ENCODE data around the gene GJB4.
A peak's percentile ranks its signal among the peaks of the same experiment; 100 is the strongest.

The GJB4 gene

DNA sequence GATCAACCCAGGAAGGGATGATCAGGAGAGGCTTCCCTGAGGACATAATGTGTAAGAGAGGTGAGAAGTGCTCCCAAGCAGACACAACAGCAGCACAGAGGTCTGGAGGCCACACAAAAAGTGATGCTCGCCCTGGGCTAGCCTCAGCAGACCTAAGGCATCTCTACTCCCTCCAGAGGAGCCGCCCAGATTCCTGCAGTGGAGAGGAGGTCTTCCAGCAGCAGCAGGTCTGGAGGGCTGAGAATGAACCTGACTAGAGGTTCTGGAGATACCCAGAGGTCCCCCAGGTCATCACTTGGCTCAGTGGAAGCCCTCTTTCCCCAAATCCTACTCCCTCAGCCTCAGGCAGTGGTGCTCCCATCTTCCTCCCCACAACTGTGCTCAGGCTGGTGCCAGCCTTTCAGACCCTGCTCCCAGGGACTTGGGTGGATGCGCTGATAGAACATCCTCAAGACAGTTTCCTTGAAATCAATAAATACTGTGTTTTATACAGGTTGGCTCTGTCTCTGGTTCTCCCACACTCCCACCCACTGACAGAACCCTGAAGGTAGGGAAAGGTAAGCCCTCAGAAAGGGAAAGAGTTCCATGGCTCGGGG lies 26.4 kb downstream of the GJB4 start:
- in situ Hi-C loops (cut with MboI; ENCODE audit: low pct_unique_long_range_greater_than_20kb, low sequenced_read_pairs, unreplicated experiment), result no loop called here
- TF ChIP-seq, protein P1, sequence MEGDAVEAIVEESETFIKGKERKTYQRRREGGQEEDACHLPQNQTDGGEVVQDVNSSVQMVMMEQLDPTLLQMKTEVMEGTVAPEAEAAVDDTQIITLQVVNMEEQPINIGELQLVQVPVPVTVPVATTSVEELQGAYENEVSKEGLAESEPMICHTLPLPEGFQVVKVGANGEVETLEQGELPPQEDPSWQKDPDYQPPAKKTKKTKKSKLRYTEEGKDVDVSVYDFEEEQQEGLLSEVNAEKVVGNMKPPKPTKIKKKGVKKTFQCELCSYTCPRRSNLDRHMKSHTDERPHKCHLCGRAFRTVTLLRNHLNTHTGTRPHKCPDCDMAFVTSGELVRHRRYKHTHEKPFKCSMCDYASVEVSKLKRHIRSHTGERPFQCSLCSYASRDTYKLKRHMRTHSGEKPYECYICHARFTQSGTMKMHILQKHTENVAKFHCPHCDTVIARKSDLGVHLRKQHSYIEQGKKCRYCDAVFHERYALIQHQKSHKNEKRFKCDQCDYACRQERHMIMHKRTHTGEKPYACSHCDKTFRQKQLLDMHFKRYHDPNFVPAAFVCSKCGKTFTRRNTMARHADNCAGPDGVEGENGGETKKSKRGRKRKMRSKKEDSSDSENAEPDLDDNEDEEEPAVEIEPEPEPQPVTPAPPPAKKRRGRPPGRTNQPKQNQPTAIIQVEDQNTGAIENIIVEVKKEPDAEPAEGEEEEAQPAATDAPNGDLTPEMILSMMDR (IDR thresholded peaks at IDR 0.05; ENCODE audit: extremely low read depth, insufficient read depth, missing control alignments), result no peak

DNA sequence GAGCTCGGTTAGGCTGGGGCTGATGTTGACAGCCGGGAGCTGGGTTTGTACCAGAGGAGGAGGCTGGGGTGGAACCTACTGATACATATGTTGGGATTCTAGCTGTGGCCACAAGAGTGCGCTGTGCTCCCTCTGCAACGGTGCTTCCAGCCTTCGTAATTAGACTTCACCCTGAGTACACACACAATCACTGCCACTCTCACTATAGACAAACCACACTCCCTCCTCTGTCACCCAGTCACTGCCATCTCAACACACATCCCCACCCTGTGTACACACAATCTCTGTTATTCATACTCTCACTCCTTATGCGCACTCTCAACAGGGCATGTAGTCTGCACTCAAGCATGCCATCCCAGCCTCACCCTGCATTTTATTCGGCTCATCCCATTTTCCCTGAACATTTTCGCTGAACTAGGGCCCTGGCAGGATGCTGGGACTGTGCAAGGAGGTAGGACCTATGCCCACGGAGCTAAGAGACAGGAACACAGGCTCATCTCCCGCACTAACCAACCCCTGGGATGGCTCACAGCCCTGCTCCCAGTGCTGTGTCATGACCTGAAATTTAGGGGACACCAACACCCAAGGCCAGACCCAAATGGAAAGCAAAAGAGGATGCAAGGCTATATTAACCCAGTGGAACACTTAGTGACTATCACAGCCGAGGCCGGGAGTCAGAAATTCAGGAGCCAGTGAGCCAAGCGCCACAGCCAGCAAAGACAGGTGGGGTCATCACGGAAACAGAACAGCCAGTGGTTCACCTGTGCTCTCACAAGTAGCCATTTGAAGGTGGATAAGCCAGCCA lies 27.2 kb downstream of the GJB4 start:
- in situ Hi-C loops (cut with MboI; ENCODE audit: low pct_unique_long_range_greater_than_20kb, low sequenced_read_pairs, unreplicated experiment), result no loop called here
- DNase-seq (ENCODE audit: low spot score), result peak; percentile 85
- TF ChIP-seq, protein P1 (IDR thresholded peaks at IDR 0.05; ENCODE audit: extremely low read depth, insufficient read depth, missing control alignments), result peak; percentile 90

More for the DNA sequence above, 26.4 kb downstream of the GJB4 start:
- no peak for DNase-seq (ENCODE audit: low spot score)

DNA sequence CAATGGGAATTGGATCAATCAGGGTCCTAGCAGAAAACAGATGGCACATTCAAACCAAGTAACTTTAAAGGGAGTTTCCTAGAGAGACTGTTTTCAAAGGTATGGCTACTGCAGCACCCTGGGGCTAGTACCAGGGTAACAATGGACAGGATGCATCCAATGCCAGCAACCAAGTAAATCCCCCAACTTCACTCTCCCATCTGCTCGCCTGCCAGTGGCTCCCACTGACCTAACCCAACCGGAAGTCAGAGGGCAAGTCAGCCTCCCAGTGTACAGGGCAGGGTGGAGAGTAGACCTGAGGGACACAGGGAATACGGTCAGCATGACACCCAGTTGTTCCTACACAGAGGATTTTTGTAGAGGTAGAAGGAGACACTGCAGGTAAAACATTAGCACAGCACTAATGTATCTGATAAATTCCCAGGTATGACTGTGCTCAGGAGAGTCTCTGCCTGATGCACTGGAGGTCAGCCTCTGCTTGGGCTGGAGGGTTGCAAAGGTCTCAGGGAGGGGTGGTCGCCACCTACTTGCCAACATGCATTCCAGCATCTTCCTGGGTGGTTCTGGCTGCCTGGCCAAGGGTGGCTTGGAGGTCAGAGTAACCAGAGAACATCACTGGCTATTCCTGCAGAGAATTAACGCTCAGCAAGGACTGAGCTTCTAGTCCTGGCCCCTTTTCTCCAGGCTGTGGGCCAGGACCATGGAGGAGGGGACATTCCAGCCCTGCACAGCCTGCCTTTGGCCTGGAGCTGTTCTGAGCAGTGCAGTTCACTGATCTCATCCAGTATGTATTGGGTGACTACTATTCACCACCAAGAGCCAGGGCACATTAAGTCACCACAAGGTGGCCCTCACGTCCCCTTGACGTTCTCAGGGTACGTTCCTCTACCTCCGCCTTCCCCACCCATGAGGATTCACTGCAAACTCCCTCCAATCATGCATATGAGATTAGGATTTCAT lies 28.2 kb downstream of the GJB4 start:
- no peak for DNase-seq (ENCODE audit: low spot score)
- in situ Hi-C loops (cut with MboI; ENCODE audit: low pct_unique_long_range_greater_than_20kb, low sequenced_read_pairs, unreplicated experiment), result no loop called here

DNA sequence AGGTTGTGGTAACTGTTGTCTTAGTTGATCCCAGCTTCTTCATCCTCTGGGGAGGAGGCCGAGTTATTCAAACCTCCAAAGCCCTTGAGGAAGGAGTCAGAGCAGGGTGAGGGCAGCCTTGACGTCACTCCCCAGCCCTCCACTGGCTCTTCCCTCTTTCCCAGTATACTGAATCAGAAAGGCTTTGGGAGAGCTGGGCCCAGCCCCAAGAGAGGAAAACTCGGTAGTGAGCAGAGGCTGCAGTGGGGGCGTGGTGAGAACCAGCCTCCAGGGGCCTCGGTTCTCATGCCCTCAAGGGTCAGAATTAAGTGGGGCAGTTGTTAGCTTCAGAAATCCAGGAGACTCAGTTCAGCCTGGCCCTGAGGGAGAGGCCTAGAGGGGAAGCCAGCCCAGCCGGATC lies 31.4 kb downstream of the GJB4 start:
- DNase-seq (ENCODE audit: low spot score), result no peak
- in situ Hi-C loops (cut with MboI; ENCODE audit: low pct_unique_long_range_greater_than_20kb, low sequenced_read_pairs, unreplicated experiment), result no loop called here
- TF ChIP-seq, protein P1 (IDR thresholded peaks at IDR 0.05; ENCODE audit: extremely low read depth, insufficient read depth, missing control alignments), result no peak

More for the DNA sequence above, 28.2 kb downstream of the GJB4 start:
- TF ChIP-seq, protein P1 (IDR thresholded peaks at IDR 0.05; ENCODE audit: extremely low read depth, insufficient read depth, missing control alignments), result peak; percentile 39

DNA sequence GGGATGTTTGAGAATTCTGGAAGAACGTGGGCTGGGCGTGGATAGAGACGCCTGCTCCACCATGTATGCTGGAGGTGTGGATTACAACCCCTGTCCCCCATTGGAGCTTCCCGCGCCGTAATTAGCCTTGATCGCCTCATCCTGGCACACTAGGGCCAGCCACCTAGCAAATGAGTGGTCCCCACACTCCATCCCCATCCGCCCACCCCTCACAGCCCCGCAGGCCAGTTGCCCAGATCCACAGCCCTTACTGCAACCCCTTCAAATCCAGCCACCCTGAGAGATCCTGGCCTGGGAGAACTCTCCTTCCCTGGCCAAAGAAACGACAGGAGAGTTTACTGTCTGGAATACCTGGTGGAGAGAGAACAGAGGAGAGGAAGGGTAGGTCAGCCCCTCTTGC lies 32.9 kb downstream of the GJB4 start:
- in situ Hi-C loops (cut with MboI; ENCODE audit: low pct_unique_long_range_greater_than_20kb, low sequenced_read_pairs, unreplicated experiment), result no loop called here

More for the DNA sequence above, 32.9 kb downstream of the GJB4 start:
- DNase-seq (ENCODE audit: low spot score), result no peak
- TF ChIP-seq, protein P1 (IDR thresholded peaks at IDR 0.05; ENCODE audit: extremely low read depth, insufficient read depth, missing control alignments), result no peak
